Measurements from ENCODE around the gene ADORA1. TPM values are rescaled to one million over a fixed set of nuclear protein-coding genes. Genes with fewer than 3 reads are reported as not detected.

The ADORA1 gene
- total RNA-seq (not detected in 2 replicates), polyA plus RNA-seq (0.08 and 0.15 TPM in 2 replicates), polyA minus RNA-seq (not detected in 2 replicates), Bru-seq, nascent RNA (percentile 4 among the genes with signal in this experiment), BruChase-seq, experiment 1, labeled RNA remaining after a 6-hour chase (percentile 3 among the genes with signal in this experiment), BruChase-seq, experiment 2, labeled RNA remaining after a 2-hour chase (percentile 1 among the genes with signal in this experiment)
- 0.07 and 0.14 TPM in 2 replicates for polyA plus RNA-seq (2011; cell fraction: cytosol; rRNA removed)
- 0.24 TPM in 1 of 2 replicates, not detected in the other for polyA plus RNA-seq (2011; cell fraction: nucleus; rRNA removed)
- polyA plus RNA-seq (2012), result 0.09 and 0.42 TPM in 2 replicates
- polyA minus RNA-seq (2011; cell fraction: cytosol; rRNA and poly(A)+ RNA removed), result 0.61 TPM
- polyA minus RNA-seq (2011; cell fraction: nucleus; rRNA and poly(A)+ RNA removed), result not detected in 2 replicates
- long read RNA-seq, result 0 reads

- no peak for DNase-seq (ENCODE audit: low read depth, low spot score)
- H3K9ac ChIP-seq (replicated peaks; ENCODE audit: extremely low read depth, insufficient read depth, low read length), result no peak within 1 kb of the TSS
- H3K36me3 ChIP-seq (ENCODE audit: control insufficient read depth in 2 of 2, extremely low read depth in 1 of 2, insufficient read depth in 2 of 2, low read length in 2 of 2), result no peaks in the 10 kb centered on the region
- TF ChIP-seq EZH2 (IDR thresholded peaks at IDR 0.05; ENCODE audit: borderline replicate concordance, low read depth, low read length, severe bottlenecking) (peak; percentile 80), POLR2AphosphoS5 (IDR thresholded peaks at IDR 0.05; ENCODE audit: insufficient read depth, low read depth, low read length) (no peak)
- H4K20me1 ChIP-seq (replicated peaks; ENCODE audit: control insufficient read depth, extremely low read depth, insufficient read depth, low read length), result no peaks in the 10 kb centered on the region
- no peak for FAIRE-seq
- dilution Hi-C loops (cut with MboI; ENCODE audit: extremely low pct_ligation_motif_present, low sequenced_read_pairs), result no loop called here
- BruUV-seq (replicated peaks), result no TSS peak
- no peaks in the 10 kb centered on the region for H3K79me2 ChIP-seq (ENCODE audit: control insufficient read depth, insufficient read depth, low read length)
- peaks cover 25 to 54% of the 10 kb centered on the region in 2 experiments for H3K27me3 ChIP-seq (ENCODE audit: control insufficient read depth in 2 of 2, insufficient read depth in 2 of 2, low read length in 2 of 2)
- no peaks in the 10 kb centered on the region for H3K9me1 ChIP-seq (replicated peaks; ENCODE audit: control insufficient read depth, extremely low read depth, insufficient read depth, low read length)
- H3K27ac ChIP-seq (ENCODE audit: insufficient read depth, low read depth, low read length), result no peak within 1 kb of the TSS
- ChIA-PET CTCF (interaction anchor here (0.6 to 3.8 kb wide), 14 partner anchors 9 to 1033 kb away, joined by 3 to 47 read pairs (median 4); partner anchors contain the start of gene MYOG), POLR2A (no interaction called here)
- no peak within 1 kb of the TSS for H2AFZ ChIP-seq (ENCODE audit: low read depth, low read length)
- peaks cover 4% of the 10 kb centered on the region for H3K4me1 ChIP-seq (ENCODE audit: control insufficient read depth, extremely low read depth, insufficient read depth, low read length)
- no peaks in the 10 kb centered on the region for H3K9me3 ChIP-seq (replicated peaks; ENCODE audit: control insufficient read depth, insufficient read depth, low read length)
- intact Hi-C loops (cut with micrococcal nuclease), result no loop called here
- H3K4me3 ChIP-seq (replicated peaks in 1 of 3; ENCODE audit: insufficient read depth in 1 of 3, low read depth in 1 of 3, low read length in 3 of 3), result no peak within 1 kb of the TSS
- H3K4me2 ChIP-seq (ENCODE audit: insufficient read depth, low read length), result no peak within 1 kb of the TSS
These were observed at the start of gene ADORA1 for GRCh38 chr1:203127666-203128430. TSS of gene ADORA1 (plus strand) at chr1:203127726. CDS start at chr1:203128842, 1,116 bp downstream.

GRCh38 chr1:203077956-203078355 is 49.6 kb upstream of the ADORA1 start:
- CTCF ChIA-PET, result interaction anchor here (1.0 to 2.3 kb wide), 3 partner anchors 8 to 138 kb away, joined by 3 to 7 read pairs (median 6); partner anchors contain the start of gene MYOG
- BruUV-seq (replicated peaks), result no TSS peak
- intact Hi-C loops (cut with micrococcal nuclease), result no loop called here

More at GRCh38 chr1:203077956-203078355, 49.6 kb upstream of the ADORA1 start:
- Histone ChIP-seq H3K27me3 (ENCODE audit: control insufficient read depth in 2 of 2, insufficient read depth in 2 of 2, low read length in 2 of 2) (peaks cover 44 to 55% of the 10 kb centered on the region in 2 experiments), H3K36me3 (ENCODE audit: control insufficient read depth in 2 of 2, extremely low read depth in 1 of 2, insufficient read depth in 2 of 2, low read length in 2 of 2) (no peaks in the 10 kb centered on the region), H3K27ac (ENCODE audit: insufficient read depth, low read depth, low read length) (no peak overlapping the region), H3K4me2 (ENCODE audit: insufficient read depth, low read length) (no peak overlapping the region), H3K9me3 (replicated peaks; ENCODE audit: control insufficient read depth, insufficient read depth, low read length) (no peaks in the 10 kb centered on the region), H2AFZ (ENCODE audit: low read depth, low read length) (no peak overlapping the region), H4K20me1 (replicated peaks; ENCODE audit: control insufficient read depth, extremely low read depth, insufficient read depth, low read length) (no peaks in the 10 kb centered on the region), H3K4me3 (replicated peaks in 1 of 3; ENCODE audit: insufficient read depth in 1 of 3, low read depth in 1 of 3, low read length in 3 of 3) (no peak overlapping the region), H3K4me1 (ENCODE audit: control insufficient read depth, extremely low read depth, insufficient read depth, low read length) (no peaks in the 10 kb centered on the region), H3K9ac (replicated peaks; ENCODE audit: extremely low read depth, insufficient read depth, low read length) (no peak overlapping the region), H3K9me1 (replicated peaks; ENCODE audit: control insufficient read depth, extremely low read depth, insufficient read depth, low read length) (no peaks in the 10 kb centered on the region), H3K79me2 (ENCODE audit: control insufficient read depth, insufficient read depth, low read length) (no peaks in the 10 kb centered on the region)
- dilution Hi-C loops (cut with MboI; ENCODE audit: extremely low pct_ligation_motif_present, low sequenced_read_pairs), result no loop called here
- POLR2A ChIA-PET, result no interaction called here
- DNase-seq (ENCODE audit: low read depth, low spot score), result no peak
- FAIRE-seq, result no peak
- TF ChIP-seq JUN (IDR thresholded peaks at IDR 0.05; ENCODE audit: borderline replicate concordance, insufficient read depth, insufficient read length, low read depth), result no peak
- TF ChIP-seq, protein P1, sequence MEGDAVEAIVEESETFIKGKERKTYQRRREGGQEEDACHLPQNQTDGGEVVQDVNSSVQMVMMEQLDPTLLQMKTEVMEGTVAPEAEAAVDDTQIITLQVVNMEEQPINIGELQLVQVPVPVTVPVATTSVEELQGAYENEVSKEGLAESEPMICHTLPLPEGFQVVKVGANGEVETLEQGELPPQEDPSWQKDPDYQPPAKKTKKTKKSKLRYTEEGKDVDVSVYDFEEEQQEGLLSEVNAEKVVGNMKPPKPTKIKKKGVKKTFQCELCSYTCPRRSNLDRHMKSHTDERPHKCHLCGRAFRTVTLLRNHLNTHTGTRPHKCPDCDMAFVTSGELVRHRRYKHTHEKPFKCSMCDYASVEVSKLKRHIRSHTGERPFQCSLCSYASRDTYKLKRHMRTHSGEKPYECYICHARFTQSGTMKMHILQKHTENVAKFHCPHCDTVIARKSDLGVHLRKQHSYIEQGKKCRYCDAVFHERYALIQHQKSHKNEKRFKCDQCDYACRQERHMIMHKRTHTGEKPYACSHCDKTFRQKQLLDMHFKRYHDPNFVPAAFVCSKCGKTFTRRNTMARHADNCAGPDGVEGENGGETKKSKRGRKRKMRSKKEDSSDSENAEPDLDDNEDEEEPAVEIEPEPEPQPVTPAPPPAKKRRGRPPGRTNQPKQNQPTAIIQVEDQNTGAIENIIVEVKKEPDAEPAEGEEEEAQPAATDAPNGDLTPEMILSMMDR (IDR thresholded peaks at IDR 0.05; ENCODE audit: extremely low read depth in 1 of 2, insufficient read depth in 1 of 2, low read depth in 1 of 2, low read length in 2 of 2), result no peak
- no peak for TF ChIP-seq MYC (IDR thresholded peaks at IDR 0.05; ENCODE audit: low read depth, low read length)
- no peak for TF ChIP-seq GATA2 (IDR thresholded peaks at IDR 0.05; ENCODE audit: insufficient read depth, insufficient read length, low read depth, low read length)
- no peak for TF ChIP-seq FOS (IDR thresholded peaks at IDR 0.05; ENCODE audit: borderline replicate concordance, insufficient read depth, low read length)
- TF ChIP-seq, protein P2, sequence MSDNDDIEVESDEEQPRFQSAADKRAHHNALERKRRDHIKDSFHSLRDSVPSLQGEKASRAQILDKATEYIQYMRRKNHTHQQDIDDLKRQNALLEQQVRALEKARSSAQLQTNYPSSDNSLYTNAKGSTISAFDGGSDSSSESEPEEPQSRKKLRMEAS (IDR thresholded peaks at IDR 0.05; ENCODE audit: insufficient read depth, insufficient read length), result no peak
- TF ChIP-seq POLR2AphosphoS5 (IDR thresholded peaks at IDR 0.05; ENCODE audit: insufficient read depth, low read depth, low read length), result no peak
- no peak for TF ChIP-seq POLR2A (IDR thresholded peaks at IDR 0.05; ENCODE audit: low read depth, low read length)
- TF ChIP-seq EZH2 (IDR thresholded peaks at IDR 0.05; ENCODE audit: borderline replicate concordance, low read depth, low read length, severe bottlenecking), result no peak
